SK-N-MC (cell line): Measurements from ENCODE around the gene ABLIM1.

Source experiments
- EZH2 ChIP-seq: fragments of 200-600 bp; sonication (generic); IDR thresholded peaks from one replicate; pipeline ENCODE4 v1.6.1; 2017; ENCODE audit warnings: antibody characterized with exemption
- FOXP2 ChIP-seq: optimal IDR thresholded peaks from 2 replicates; pipeline ENCODE3; 2011; ENCODE audit warnings: mild to moderate bottlenecking, moderate library complexity; ENCODE audit not compliant: insufficient read depth; ENCODE audit errors: extremely low read length, control extremely low read depth
- POLR2AphosphoS5 ChIP-seq: IDR thresholded peaks from 2 replicates; pipeline ENCODE4 v1.6.1; 2012; ENCODE audit warnings: mild to moderate bottlenecking, low read depth, low read length, borderline replicate concordance

- TF ChIP-seq POLR2AphosphoS5, result no peak
- TF ChIP-seq EZH2, result no peak
- TF ChIP-seq FOXP2, result no peak
These were observed 146.2 kb downstream of the ABLIM1 start for GRCh38 chr10:114511881-114512280.
